GM10266 (cell line): ENCODE data around the gene CBX5.

Experiments used
- DNase-seq: peaks from one replicate; pipeline ENCODE4 v3.0.0; 2012; ENCODE audit errors: extremely low spot score
- TF ChIP-seq, protein P1 (sequence below): IDR thresholded peaks from 2 replicates; pipeline ENCODE4 v1.5.1; 2012; ENCODE audit warnings: mild to moderate bottlenecking, low read depth; ENCODE audit not compliant: control insufficient read depth, insufficient read depth; ENCODE audit errors: missing control alignments

The CBX5 gene

DNA sequence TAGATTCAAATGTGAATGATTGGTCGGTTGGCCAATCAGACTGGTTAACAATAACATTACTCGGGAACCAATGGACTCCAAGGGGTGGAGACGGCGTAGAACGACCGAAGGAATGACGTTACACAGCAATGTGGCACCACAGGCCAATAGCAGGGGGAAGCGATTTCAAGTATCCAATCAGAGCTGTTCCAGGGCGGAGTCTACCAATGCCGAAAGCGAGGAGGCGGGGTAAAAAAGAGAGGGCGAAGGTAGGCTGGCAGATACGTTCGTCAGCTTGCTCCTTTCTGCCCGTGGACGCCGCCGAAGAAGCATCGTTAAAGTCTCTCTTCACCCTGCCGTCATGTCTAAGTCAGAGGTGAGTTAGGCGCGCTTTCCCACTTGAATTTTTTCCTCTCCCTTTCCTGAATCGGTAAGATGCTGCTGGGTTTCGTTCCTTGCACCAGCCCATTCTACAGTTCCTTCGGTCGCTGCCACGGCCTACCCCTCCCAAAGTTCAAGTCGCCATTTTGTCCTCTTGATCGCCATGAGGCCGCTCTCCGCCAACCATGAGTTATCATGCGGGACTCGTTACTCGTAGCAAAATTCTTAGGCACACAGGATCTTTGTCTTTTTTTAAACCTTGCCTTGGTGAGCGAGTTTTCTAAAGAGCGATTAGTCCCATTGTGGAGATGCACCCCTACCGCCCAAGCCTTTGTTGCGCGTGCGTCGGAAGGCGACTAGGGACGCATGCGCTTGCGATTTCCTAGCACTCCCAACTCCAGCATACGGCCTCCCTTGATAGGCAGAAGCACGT, 742 bp upstream of the CBX5 start, which contains the start of gene HNRNPA1:
TSS of gene HNRNPA1 (plus strand) at position 259 of the 793 bp plus-strand sequence. CDS start at position 341, 82 bp downstream.
- TF ChIP-seq, protein P1, sequence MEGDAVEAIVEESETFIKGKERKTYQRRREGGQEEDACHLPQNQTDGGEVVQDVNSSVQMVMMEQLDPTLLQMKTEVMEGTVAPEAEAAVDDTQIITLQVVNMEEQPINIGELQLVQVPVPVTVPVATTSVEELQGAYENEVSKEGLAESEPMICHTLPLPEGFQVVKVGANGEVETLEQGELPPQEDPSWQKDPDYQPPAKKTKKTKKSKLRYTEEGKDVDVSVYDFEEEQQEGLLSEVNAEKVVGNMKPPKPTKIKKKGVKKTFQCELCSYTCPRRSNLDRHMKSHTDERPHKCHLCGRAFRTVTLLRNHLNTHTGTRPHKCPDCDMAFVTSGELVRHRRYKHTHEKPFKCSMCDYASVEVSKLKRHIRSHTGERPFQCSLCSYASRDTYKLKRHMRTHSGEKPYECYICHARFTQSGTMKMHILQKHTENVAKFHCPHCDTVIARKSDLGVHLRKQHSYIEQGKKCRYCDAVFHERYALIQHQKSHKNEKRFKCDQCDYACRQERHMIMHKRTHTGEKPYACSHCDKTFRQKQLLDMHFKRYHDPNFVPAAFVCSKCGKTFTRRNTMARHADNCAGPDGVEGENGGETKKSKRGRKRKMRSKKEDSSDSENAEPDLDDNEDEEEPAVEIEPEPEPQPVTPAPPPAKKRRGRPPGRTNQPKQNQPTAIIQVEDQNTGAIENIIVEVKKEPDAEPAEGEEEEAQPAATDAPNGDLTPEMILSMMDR = no peak

DNA sequence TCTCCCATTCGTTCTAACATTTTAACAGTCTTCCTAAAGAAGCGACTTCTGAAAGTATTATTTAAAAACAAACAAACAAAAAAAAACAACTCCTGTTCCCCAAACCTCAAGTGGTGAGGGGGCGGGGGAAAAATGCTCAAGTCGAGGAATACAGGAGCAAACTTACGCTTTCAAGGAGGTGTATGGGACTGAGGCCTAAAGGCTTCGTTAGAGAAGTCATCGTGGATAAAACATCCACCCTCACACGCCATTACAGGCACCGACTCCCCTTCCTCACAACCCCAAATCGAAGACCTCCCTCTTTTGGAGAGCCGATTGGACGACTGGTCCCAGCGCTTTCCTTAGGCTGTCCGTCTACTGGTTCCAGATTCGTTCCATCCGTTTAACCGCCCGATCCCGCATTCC, 693 bp downstream of the CBX5 start:
- TF ChIP-seq, protein P1 = no peak
- no peak for DNase-seq

More for the DNA sequence above, 742 bp upstream of the CBX5 start, which contains the start of gene HNRNPA1:
- DNase-seq = peak; percentile 92

DNA sequence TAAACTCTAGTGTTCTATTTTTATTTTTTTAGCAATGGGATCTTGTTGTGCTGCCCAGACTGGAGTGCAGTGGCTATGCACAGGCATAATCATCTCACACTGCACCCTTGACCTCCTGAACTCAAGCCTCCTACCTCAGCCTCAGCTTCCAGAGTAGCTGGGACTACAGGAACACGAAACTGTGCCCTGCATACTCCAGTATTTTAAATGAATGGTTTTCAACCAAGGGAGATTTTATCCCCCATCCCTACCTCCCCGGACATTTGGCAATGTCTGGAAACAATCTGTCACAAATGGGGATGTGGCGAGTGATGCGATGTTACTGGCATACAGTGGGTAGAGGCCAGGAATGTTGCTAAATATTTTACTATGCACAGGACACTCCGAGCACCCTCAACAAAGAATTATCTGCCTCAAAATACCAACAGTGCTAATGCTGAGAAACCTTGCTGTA, 2.1 kb downstream of the CBX5 start:
- DNase-seq = no peak
- TF ChIP-seq, protein P1 = no peak

DNA sequence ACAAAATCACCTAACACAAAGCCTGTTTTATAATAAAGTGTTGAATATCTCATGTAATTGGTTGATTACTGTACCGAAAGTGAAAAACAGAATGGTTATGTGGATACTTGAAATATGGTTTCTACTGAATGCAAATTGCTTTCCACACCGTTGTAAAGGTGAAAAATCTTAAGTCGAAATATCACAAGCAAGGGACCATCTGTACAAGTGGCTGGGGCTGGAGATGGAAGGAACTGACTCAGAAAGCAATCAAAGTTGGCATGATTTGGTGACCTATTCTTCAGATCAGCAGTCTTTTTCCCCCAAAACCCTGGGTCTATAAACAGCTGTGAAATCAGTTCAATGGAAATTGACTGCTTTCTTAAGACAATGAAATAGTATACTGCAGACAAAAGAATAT, 3.6 kb downstream of the CBX5 start:
- no peak for DNase-seq
- TF ChIP-seq, protein P1 = no peak

DNA sequence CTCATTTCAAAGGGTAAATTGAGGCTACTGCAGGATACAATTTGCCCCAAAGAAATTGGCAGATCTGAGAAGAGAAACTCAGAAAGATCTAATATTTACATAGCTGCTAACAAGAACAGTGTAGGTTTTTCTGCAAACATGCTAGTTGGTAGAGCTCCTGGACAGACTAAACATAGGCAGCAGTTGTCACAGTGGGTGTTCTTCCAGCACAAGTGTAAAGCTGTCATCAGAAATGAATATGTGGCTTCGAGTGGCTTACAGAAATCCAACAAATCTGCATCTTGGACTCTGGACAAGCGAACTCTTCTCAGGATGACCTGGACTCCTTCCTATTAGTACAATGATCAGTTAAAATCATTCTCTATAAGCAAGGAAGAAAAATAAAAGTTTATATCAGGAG, 5.9 kb downstream of the CBX5 start:
- TF ChIP-seq, protein P1 = no peak
- DNase-seq = no peak

DNA sequence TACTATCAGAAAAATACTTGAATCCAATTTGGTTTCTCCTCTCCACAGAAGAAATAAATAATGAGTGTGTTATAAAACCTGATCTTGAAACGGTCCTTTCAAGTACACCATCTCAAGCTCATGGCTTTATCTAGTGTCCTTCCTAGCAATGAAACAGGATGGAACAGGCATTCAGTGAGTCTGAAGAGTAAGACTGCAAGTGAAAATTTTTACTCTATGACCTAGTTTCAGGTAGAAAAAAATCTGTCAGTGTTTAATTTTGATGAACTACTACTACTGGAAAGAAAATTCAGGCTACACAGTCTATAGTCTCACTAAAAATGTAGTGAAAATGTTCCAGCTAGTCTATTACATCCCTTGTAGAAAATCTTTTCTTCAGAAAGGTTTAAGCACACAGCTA, 7.7 kb downstream of the CBX5 start:
- DNase-seq = no peak
- TF ChIP-seq, protein P1 = no peak

DNA sequence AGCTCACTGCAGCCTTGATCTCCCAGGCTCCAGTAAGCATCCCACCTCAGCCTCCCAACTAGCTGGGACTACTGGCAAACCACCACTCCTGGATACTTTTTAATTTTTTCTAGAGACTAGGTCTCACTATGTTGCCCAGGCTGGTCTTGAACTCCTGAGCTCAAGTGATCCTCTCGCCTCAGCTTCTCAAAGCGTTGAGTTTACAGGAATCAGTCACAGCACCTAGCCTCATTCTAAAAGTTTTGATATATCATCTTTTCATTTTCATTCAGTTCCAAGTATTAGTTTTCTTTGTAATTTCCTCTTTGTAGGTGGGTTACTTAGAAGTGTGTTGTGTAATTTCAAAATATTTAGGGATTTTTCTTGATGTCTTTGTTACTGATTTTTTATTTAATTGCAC, 9.6 kb downstream of the CBX5 start:
- TF ChIP-seq, protein P1 = no peak
- DNase-seq = no peak
